Subcutaneous adipose tissue (tissue), 4 donors: ENCODE measurements around the gene RTTN. TPM values are rescaled to one million over a fixed set of nuclear protein-coding genes. Genes with fewer than 3 reads are reported as not detected.

ENCODE experiments used
- CTCF ChIP-seq: fragments of 450-650 bp; IDR thresholded peaks from one replicate; pipeline ENCODE4 v1.5.1; 2016; ENCODE audit warnings: low read depth, mild to moderate bottlenecking, control low read depth, antibody characterized with exemption, moderate library complexity
- total RNA-seq, 4 donors: library from RNA; depleted of rRNA; stranded (reverse); fragments of >200 nt; gene quantifications; one replicate each; pipeline ENCODE4 v1.1.0, GENCODE V29; 2016

RTTN gene
- total RNA-seq, 4 donors from 2014 or later, result 13.1 to 24.1 (median 19.9) TPM

- no peak for TF ChIP-seq CTCF
These were observed 29.4 kb upstream of the RTTN start for GRCh38 chr18:70234667-70235459.

GRCh38 chr18:70233974-70234373 is 28.5 kb upstream of the RTTN start:
- no peak for TF ChIP-seq CTCF

- no peak for TF ChIP-seq CTCF
These were observed 26.8 kb upstream of the RTTN start for GRCh38 chr18:70232261-70232660.

- no peak for TF ChIP-seq CTCF
These were observed 24.2 kb upstream of the RTTN start for GRCh38 chr18:70229639-70230038.

- no peak for TF ChIP-seq CTCF
These were observed 23.0 kb upstream of the RTTN start for GRCh38 chr18:70228536-70228935.

- TF ChIP-seq CTCF, result no peak
These were observed 22.0 kb upstream of the RTTN start for GRCh38 chr18:70227438-70227837.

- TF ChIP-seq CTCF, result no peak
These were observed 16.4 kb upstream of the RTTN start for GRCh38 chr18:70221915-70222278.
